SK-N-SH (cell line): Measurements from ENCODE around the gene OR10G3. TPM values are rescaled to one million over a fixed set of nuclear protein-coding genes. Genes with fewer than 3 reads are reported as not detected.

Experiments used
- CTCF ChIA-PET: fragments of 300-600, 350-600 bp; formaldehyde crosslinking; extraction: SDS; loops from one replicate; lab custom pipeline; 2021; lab: Yijun Ruan, JAX
- POLR2A ChIA-PET: fragments of 350-600 bp; sonication (Branson Sonifier 250); formaldehyde crosslinking; extraction: SDS; loops from one replicate; lab custom pipeline; 2020; ENCODE audit warnings: antibody characterized with exemption, inconsistent platforms; lab: Yijun Ruan, JAX
- DNase-seq: peaks from one replicate; pipeline ENCODE4 v3.0.0; 2012
- H2AFZ ChIP-seq: fragments of 200-600 bp; sonication (generic); 2 replicates; pipeline ENCODE4 v1.8.1; 2016; ENCODE audit warnings: antibody characterized with exemption, mild to moderate bottlenecking, low read depth
- H3F3A ChIP-seq: fragments of 200-600 bp; sonication (generic); replicated peaks from 2 replicates; pipeline ENCODE3; 2016; ENCODE audit warnings: antibody characterized with exemption, mild to moderate bottlenecking; ENCODE audit not compliant: insufficient read depth
- H3K27ac ChIP-seq, 2 experiments: fragments of 200-500 bp in 1 of 2; fragments of 200-600 bp in 1 of 2; sonication (Bioruptor generic) in 1 of 2; sonication (generic), shearing (Covaris generic) in 1 of 2; 2 replicates each; pipeline versions ENCODE4 v1.5.1 to v1.6.1; 2014 to 2016; ENCODE audit warnings: low read depth in 2 of 2, inconsistent platforms in 1 of 2, low read length in 1 of 2, mild to moderate bottlenecking in 1 of 2, mixed read lengths in 1 of 2
- H3K27me3 ChIP-seq: fragments of 200-600 bp; sonication (generic), shearing (Covaris generic); 2 replicates; pipeline ENCODE4 v1.6.1; 2016; ENCODE audit warnings: mixed run types; ENCODE audit not compliant: insufficient read depth
- H3K36me3 ChIP-seq, 2 experiments: fragments of 200-500 bp in 1 of 2; fragments of 200-600 bp in 1 of 2; sonication (Bioruptor generic) in 1 of 2; sonication (generic) in 1 of 2; replicated peaks in 1 of 2; 2 replicates each; pipeline versions ENCODE3 to v1.5.1; 2014 to 2016; ENCODE audit warnings: low read length in 1 of 2, mild to moderate bottlenecking in 1 of 2; ENCODE audit not compliant: insufficient read depth in 2 of 2, control insufficient read depth in 1 of 2
- H3K4me1 ChIP-seq, 2 experiments: fragments of 200-500 bp in 1 of 2; fragments of 200-600 bp in 1 of 2; sonication (Bioruptor generic) in 1 of 2; sonication (generic), shearing (Covaris generic) in 1 of 2; 2 replicates each; pipeline versions ENCODE4 v1.5.1 to v1.6.1; 2014 to 2016; ENCODE audit warnings: low read depth in 1 of 2, low read length in 1 of 2, mixed run types in 1 of 2; ENCODE audit not compliant: insufficient read depth in 2 of 2, control insufficient read depth in 1 of 2
- H3K4me2 ChIP-seq: fragments of 200-600 bp; sonication (generic), shearing (Covaris generic); 2 replicates; pipeline ENCODE4 v1.6.1; 2017; ENCODE audit warnings: mixed run types
- H3K4me3 ChIP-seq, 2 experiments: fragments of 200-500 bp in 1 of 2; fragments of 200-600 bp in 1 of 2; sonication (Bioruptor generic) in 1 of 2; sonication (generic), shearing (Covaris generic) in 1 of 2; 2 replicates each; pipeline versions ENCODE4 v1.5.1 to v1.8.1; 2014 to 2016; ENCODE audit warnings: low read depth in 2 of 2, inconsistent platforms in 1 of 2, low read length in 1 of 2, mild to moderate bottlenecking in 1 of 2, mixed read lengths in 1 of 2, moderate library complexity in 1 of 2
- H3K79me2 ChIP-seq: fragments of 200-600 bp; sonication (generic); 2 replicates; pipeline ENCODE4 v1.8.1; 2017; ENCODE audit warnings: mild to moderate bottlenecking; ENCODE audit not compliant: insufficient read depth
- H3K9ac ChIP-seq: fragments of 200-600 bp; sonication (generic); 2 replicates; pipeline ENCODE4 v1.6.1; 2017; ENCODE audit warnings: mixed run types
- H3K9me2 ChIP-seq: fragments of 200-600 bp; sonication (generic); 2 replicates; pipeline ENCODE4 v1.6.1; 2017; ENCODE audit warnings: mixed run types
- H3K9me3 ChIP-seq: fragments of 200-600 bp; sonication (generic); 2 replicates; pipeline ENCODE4 v1.6.1; 2017; ENCODE audit warnings: mixed run types, mild to moderate bottlenecking, moderate library complexity
- H4K20me1 ChIP-seq: fragments of 200-600 bp; sonication (generic); 2 replicates; pipeline ENCODE4 v1.6.1; 2017; ENCODE audit warnings: mild to moderate bottlenecking, mixed run types; ENCODE audit not compliant: insufficient read depth
- CHD2 ChIP-seq: fragments of 150-350 bp; IDR thresholded peaks from 2 replicates; pipeline ENCODE4 v1.6.1; 2018; ENCODE audit warnings: low read length; ENCODE audit not compliant: partially characterized antibody
- EP300 ChIP-seq, 2 experiments: IDR thresholded peaks; 2 replicates each; pipeline versions ENCODE4 v1.4.0 to v1.6.1; 2012; ENCODE audit warnings: borderline replicate concordance in 1 of 2, low read depth in 1 of 2, low read length in 1 of 2
- EZH2phosphoT487 ChIP-seq: fragments of 200-600 bp; sonication (generic); IDR thresholded peaks from 2 replicates; pipeline ENCODE4 v1.6.1; 2017; ENCODE audit warnings: low read depth, mixed run types, mild to moderate bottlenecking, antibody characterized with exemption, moderate library complexity, borderline replicate concordance
- FOXJ3 ChIP-seq: sonication (generic); formaldehyde crosslinking; IDR thresholded peaks from 2 replicates; pipeline ENCODE4 v1.5.1; 2020; ENCODE audit warnings: mild to moderate bottlenecking, missing genetic modification reagents
- FOXM1 ChIP-seq: IDR thresholded peaks from 2 replicates; pipeline ENCODE4 v1.4.0; 2012; ENCODE audit warnings: low read depth, mild to moderate bottlenecking
- MEF2A ChIP-seq: IDR thresholded peaks from 2 replicates; pipeline ENCODE4 v1.4.0; 2012; ENCODE audit warnings: low read depth, borderline replicate concordance
- NFIC ChIP-seq: IDR thresholded peaks from 2 replicates; pipeline ENCODE4 v1.4.0; 2012; ENCODE audit warnings: borderline replicate concordance
- NRF1 ChIP-seq: IDR thresholded peaks from 2 replicates; pipeline ENCODE4 v1.6.1; 2012; ENCODE audit warnings: low read depth, mild to moderate bottlenecking, low read length
- POLR2AphosphoS5 ChIP-seq: IDR thresholded peaks from 2 replicates; pipeline ENCODE4 v1.6.1; 2012; ENCODE audit warnings: low read depth, low read length
- RCOR1 ChIP-seq: fragments of 150-350 bp; IDR thresholded peaks from 2 replicates; pipeline ENCODE4 v1.6.1; 2017; ENCODE audit warnings: antibody characterized with exemption, low read length
- RFX5 ChIP-seq: IDR thresholded peaks from 2 replicates; pipeline ENCODE4 v1.6.1; 2012; ENCODE audit warnings: mild to moderate bottlenecking, improper control_type of control experiment, low read length
- SIN3A ChIP-seq: IDR thresholded peaks from 2 replicates; pipeline ENCODE4 v1.6.1; 2012; ENCODE audit warnings: low read depth, mild to moderate bottlenecking, low read length, moderate library complexity, borderline replicate concordance
- SMC3 ChIP-seq: IDR thresholded peaks from 2 replicates; pipeline ENCODE4 v1.6.1; 2012; ENCODE audit warnings: low read depth, low read length, improper control_type of control experiment
- USF2 ChIP-seq: fragments of 150-350 bp; IDR thresholded peaks from 2 replicates; pipeline ENCODE4 v1.6.1; 2017; ENCODE audit warnings: antibody characterized with exemption, low read length, low read depth, borderline replicate concordance
- ZBTB33 ChIP-seq: IDR thresholded peaks from 2 replicates; pipeline ENCODE4 v1.4.0; 2012; ENCODE audit warnings: low read depth, borderline replicate concordance
- WGBS: methylation state at CpG from one replicate; pipeline ENCODE4 v1.1.6; 2017; ENCODE audit warnings: low lambda C conversion rate; 5-methylcytosine and 5-hydroxymethylcytosine counted together
- polyA plus RNA-seq, 3 experiments: library from polyadenylated mRNA; depleted of rRNA; stranded (reverse); fragments of >200 nt; gene quantifications; 2 replicates each; pipeline ENCODE4 v1.2.3, GENCODE V29; 2012
- TF ChIP-seq, protein P1 (sequence below): fragments of 150-350 bp; IDR thresholded peaks from 2 replicates; pipeline ENCODE4 v1.6.1; 2016; ENCODE audit warnings: mild to moderate bottlenecking, low read depth, low read length
- TF ChIP-seq, protein P2 (sequence below): IDR thresholded peaks from 2 replicates; pipeline ENCODE4; 2012

Gene OR10G3
- polyA plus RNA-seq, 1 of the 3 experiments (the other 2 are of a cell fraction): not detected

- H3K9ac ChIP-seq: no peak overlapping the region
- H3K36me3 ChIP-seq: no peaks in the 10 kb centered on the region
- H3K79me2 ChIP-seq: no peaks in the 10 kb centered on the region
- no peaks in the 10 kb centered on the region for H3K9me2 ChIP-seq
- H3F3A ChIP-seq: no peaks in the 10 kb centered on the region
- H4K20me1 ChIP-seq: no peaks in the 10 kb centered on the region
- no peak for TF ChIP-seq EP300 (IDR thresholded peaks at IDR 0.05; ENCODE audit: borderline replicate concordance in 1 of 2, low read depth in 1 of 2, low read length in 1 of 2)
- no peak for DNase-seq
- H3K4me1 ChIP-seq: peaks cover 4 to 8% of the 10 kb centered on the region in 2 experiments; a peak in 2 of 4 replicates
- H3K9me3 ChIP-seq: no peaks in the 10 kb centered on the region
- CTCF ChIA-PET: interaction anchor here (1.0 to 1.1 kb wide), 3 partner anchors 9 to 442 kb away, joined by 3 to 4 read pairs (median 3); partner anchors contain the start of gene SALL2
- 66% methylated on average over 4 of the region's 4 CpGs for WGBS
- no peak overlapping the region for H3K4me3 ChIP-seq
- POLR2A ChIA-PET: no interaction called here
- no peak overlapping the region for H3K4me2 ChIP-seq
- peaks cover 40% of the 10 kb centered on the region for H3K27me3 ChIP-seq
- no peak overlapping the region for H2AFZ ChIP-seq
- no peak overlapping the region for H3K27ac ChIP-seq
Measured at GRCh38 chr14:21534576-21534975, 45.3 kb downstream of the OR10G3 start.

DNA sequence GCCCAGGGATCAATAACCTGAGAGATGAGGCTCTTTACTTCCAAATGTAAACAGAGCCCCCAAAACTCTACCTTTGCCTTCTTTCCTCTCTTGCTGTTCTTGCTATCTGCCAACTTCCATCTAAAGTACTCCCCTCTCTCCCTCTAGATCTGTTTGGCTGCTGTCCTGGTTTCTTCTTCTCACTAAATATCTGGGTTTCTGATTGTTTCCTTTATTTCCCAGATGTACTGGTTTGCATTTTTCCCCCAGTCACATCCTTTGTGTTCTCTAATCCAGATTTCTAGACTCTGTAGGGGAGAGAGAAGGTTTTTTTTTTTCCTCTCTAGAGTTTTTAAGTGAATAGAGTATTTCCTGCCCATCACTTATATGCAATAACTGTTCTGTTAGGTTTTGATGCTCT, 46.6 kb downstream of the OR10G3 start:
- H3F3A ChIP-seq: no peaks in the 10 kb centered on the region
- no peak overlapping the region for H3K9ac ChIP-seq
- no peaks in the 10 kb centered on the region for H3K9me3 ChIP-seq
- no peak overlapping the region for H2AFZ ChIP-seq
- H3K4me3 ChIP-seq: no peak overlapping the region
- no peak for DNase-seq
- POLR2A ChIA-PET: interaction anchor here (0.9 kb wide), 1 partner anchor 22 kb away, joined by 3 read pairs; the partner anchor contains the start of gene METTL3
- H3K27me3 ChIP-seq: peaks cover 42% of the 10 kb centered on the region
- H3K27ac ChIP-seq: no peak overlapping the region
- TF ChIP-seq SMC3 (no peak), ZBTB33 (no peak), FOXJ3 (CRISPR knock-in tag) (no peak)
- H4K20me1 ChIP-seq: no peaks in the 10 kb centered on the region
- H3K36me3 ChIP-seq: no peaks in the 10 kb centered on the region
- H3K4me1 ChIP-seq: peaks cover 4 to 8% of the 10 kb centered on the region in 2 experiments; a peak in 2 of 4 replicates
- no peaks in the 10 kb centered on the region for H3K9me2 ChIP-seq
- H3K4me2 ChIP-seq: no peak overlapping the region
- CTCF ChIA-PET: no interaction called here
- no peaks in the 10 kb centered on the region for H3K79me2 ChIP-seq

- WGBS: 100% methylated on average over 1 of the region's 1 CpG
- peaks cover 4 to 16% of the 10 kb centered on the region in 2 experiments; a peak in 2 of 4 replicates for H3K4me1 ChIP-seq
- no peak overlapping the region for H3K4me2 ChIP-seq
- POLR2A ChIA-PET: no interaction called here
- H3K9me3 ChIP-seq: no peaks in the 10 kb centered on the region
- no peaks in the 10 kb centered on the region; the same call in 1 of the 2 replicates for H3K79me2 ChIP-seq
- no peak overlapping the region for H2AFZ ChIP-seq
- no peaks in the 10 kb centered on the region for H3F3A ChIP-seq
- no peaks in the 10 kb centered on the region for H3K36me3 ChIP-seq
- no peak overlapping the region for H3K9ac ChIP-seq
- no peaks in the 10 kb centered on the region for H4K20me1 ChIP-seq
- CTCF ChIA-PET: interaction anchor here (0.7 to 1.5 kb wide), 2 partner anchors 12 to 27 kb away, joined by 3 to 11 read pairs; no protein-coding TSS in a partner anchor
- H3K9me2 ChIP-seq: no peaks in the 10 kb centered on the region
- DNase-seq: no peak
- no peak overlapping the region for H3K27ac ChIP-seq
- peaks cover 15% of the 10 kb centered on the region; the same call in 1 of the 2 replicates for H3K27me3 ChIP-seq
- no peak overlapping the region for H3K4me3 ChIP-seq
- TF ChIP-seq EZH2phosphoT487 (no peak), MEF2A (no peak), POLR2AphosphoS5 (no peak), FOXM1 (no peak), CHD2 (no peak), NRF1 (no peak), USF2 (no peak), RFX5 (no peak), SMC3 (no peak), SIN3A (no peak), NFIC (no peak), RCOR1 (no peak)
- TF ChIP-seq, protein P1, sequence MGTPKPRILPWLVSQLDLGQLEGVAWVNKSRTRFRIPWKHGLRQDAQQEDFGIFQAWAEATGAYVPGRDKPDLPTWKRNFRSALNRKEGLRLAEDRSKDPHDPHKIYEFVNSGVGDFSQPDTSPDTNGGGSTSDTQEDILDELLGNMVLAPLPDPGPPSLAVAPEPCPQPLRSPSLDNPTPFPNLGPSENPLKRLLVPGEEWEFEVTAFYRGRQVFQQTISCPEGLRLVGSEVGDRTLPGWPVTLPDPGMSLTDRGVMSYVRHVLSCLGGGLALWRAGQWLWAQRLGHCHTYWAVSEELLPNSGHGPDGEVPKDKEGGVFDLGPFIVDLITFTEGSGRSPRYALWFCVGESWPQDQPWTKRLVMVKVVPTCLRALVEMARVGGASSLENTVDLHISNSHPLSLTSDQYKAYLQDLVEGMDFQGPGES: no peak
- TF ChIP-seq, protein P2, sequence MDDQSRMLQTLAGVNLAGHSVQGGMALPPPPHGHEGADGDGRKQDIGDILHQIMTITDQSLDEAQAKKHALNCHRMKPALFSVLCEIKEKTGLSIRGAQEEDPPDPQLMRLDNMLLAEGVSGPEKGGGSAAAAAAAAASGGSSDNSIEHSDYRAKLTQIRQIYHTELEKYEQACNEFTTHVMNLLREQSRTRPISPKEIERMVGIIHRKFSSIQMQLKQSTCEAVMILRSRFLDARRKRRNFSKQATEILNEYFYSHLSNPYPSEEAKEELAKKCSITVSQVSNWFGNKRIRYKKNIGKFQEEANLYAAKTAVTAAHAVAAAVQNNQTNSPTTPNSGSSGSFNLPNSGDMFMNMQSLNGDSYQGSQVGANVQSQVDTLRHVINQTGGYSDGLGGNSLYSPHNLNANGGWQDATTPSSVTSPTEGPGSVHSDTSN: no peak
Measured at GRCh38 chr14:21529515-21529914, 50.4 kb downstream of the OR10G3 start.
